ENCODE results near the gene RRP15.

The RRP15 gene

GRCh38 chr1:218284917-218285635 is at the start of gene RRP15:
Gene RRP15 (plus strand): TSS chr1:218285293. CDS start chr1:218285317, 24 bp downstream.
- peak; percentile 81 for DNase-seq

- DNase-seq = no peak
Measured at GRCh38 chr1:218242171-218242570, 42.9 kb upstream of the RRP15 start.

GRCh38 chr1:218247339-218247738 is 37.8 kb upstream of the RRP15 start:
- no peak for DNase-seq

- DNase-seq = no peak
Measured at GRCh38 chr1:218249338-218250140, 35.6 kb upstream of the RRP15 start.

- DNase-seq = no peak
Measured at GRCh38 chr1:218250492-218250891, 34.6 kb upstream of the RRP15 start.

GRCh38 chr1:218254296-218254946 is 30.7 kb upstream of the RRP15 start:
- DNase-seq = no peak

GRCh38 chr1:218255090-218255489 is 30.0 kb upstream of the RRP15 start:
- DNase-seq = no peak

- DNase-seq = no peak
Measured at GRCh38 chr1:218257371-218257770, 27.7 kb upstream of the RRP15 start.

- no peak for DNase-seq
Measured at GRCh38 chr1:218257971-218258370, 27.1 kb upstream of the RRP15 start.

GRCh38 chr1:218259339-218259738 is 25.8 kb upstream of the RRP15 start:
- no peak for DNase-seq

GRCh38 chr1:218259800-218260199 is 25.3 kb upstream of the RRP15 start:
- DNase-seq = no peak

GRCh38 chr1:218262259-218262658 is 22.8 kb upstream of the RRP15 start:
- no peak for DNase-seq

GRCh38 chr1:218266356-218266755 is 18.7 kb upstream of the RRP15 start:
- no peak for DNase-seq

GRCh38 chr1:218272366-218272765 is 12.7 kb upstream of the RRP15 start:
- DNase-seq = no peak

- no peak for DNase-seq
Measured at GRCh38 chr1:218273762-218274479, 11.2 kb upstream of the RRP15 start.

- no peak for DNase-seq
Measured at GRCh38 chr1:218274511-218274910, 10.6 kb upstream of the RRP15 start.

- no peak for DNase-seq
Measured at GRCh38 chr1:218275823-218276222, 9.3 kb upstream of the RRP15 start.

- DNase-seq = no peak
Measured at GRCh38 chr1:218281285-218281684, 3.8 kb upstream of the RRP15 start.

- DNase-seq = no peak
Measured at GRCh38 chr1:218284377-218284916, 646 bp upstream of the RRP15 start.

GRCh38 chr1:218292515-218292914 is 7.4 kb downstream of the RRP15 start:
- no peak for DNase-seq

- DNase-seq = no peak
Measured at GRCh38 chr1:218294546-218294945, 9.5 kb downstream of the RRP15 start.

GRCh38 chr1:218296162-218296561 is 11.1 kb downstream of the RRP15 start:
- DNase-seq = no peak

- DNase-seq = no peak
Measured at GRCh38 chr1:218297461-218297860, 12.4 kb downstream of the RRP15 start.
